Gastrocnemius medialis (tissue), 4 donors: Measurements from ENCODE around the gene RIPOR3. TPM values are rescaled to one million over a fixed set of nuclear protein-coding genes. Genes with fewer than 3 reads are reported as not detected.

Experiments used
- ATAC-seq, 2 donors: fragments of 150-250 bp; one replicate each; pipeline ENCODE4 v1.9.1; 2016
- DNase-seq, 2 donors: peaks; one replicate each; pipeline ENCODE4 v3.0.0-alpha.2; 2019
- H3K27ac ChIP-seq, 4 donors: fragments of 200-600 bp; sonication (generic); 1 replicate in 1 of 4; 2 replicates in 3 of 4; pipeline ENCODE4 v1.5.1; 2016 to 2018; ENCODE audit warnings: mild to moderate bottlenecking in 2 of 4, moderate library complexity in 1 of 4
- H3K27me3 ChIP-seq, 3 donors: fragments of 200-600 bp; sonication (generic) in 2 of 3; 1 replicate in 1 of 3; 2 replicates in 2 of 3; pipeline versions ENCODE4 v1.5.1 to v1.6.0; 2016 to 2019; ENCODE audit warnings: mild to moderate bottlenecking in 1 of 3, moderate library complexity in 1 of 3
- H3K36me3 ChIP-seq, 2 donors: fragments of 200-600 bp; sonication (generic) in 1 of 2; one replicate each; pipeline ENCODE4 v1.5.1; 2017 to 2018
- H3K4me1 ChIP-seq, 2 donors: fragments of 200-600 bp; sonication (generic) in 1 of 2; one replicate each; pipeline ENCODE4 v1.5.1; 2016 to 2017; ENCODE audit warnings: mild to moderate bottlenecking in 2 of 2
- H3K4me3 ChIP-seq, 4 donors: fragments of 200-600 bp; sonication (generic) in 3 of 4; 1 replicate in 1 of 4; 2 replicates in 3 of 4; pipeline ENCODE4 v1.5.1; 2016 to 2019; ENCODE audit warnings: mild to moderate bottlenecking in 2 of 4
- H3K9me3 ChIP-seq, 3 donors: fragments of 200-600 bp; sonication (generic) in 2 of 3; 1 replicate in 1 of 3; 2 replicates in 2 of 3; pipeline ENCODE4 v1.5.1; 2016 to 2019
- CTCF ChIP-seq, 5 experiments: fragments of 450-650 bp in 3 of 5; fragments of 200-600 bp in 2 of 5; sonication (generic) in 2 of 5; IDR thresholded peaks in 4 of 5; conservative IDR thresholded peaks in 1 of 5; 1 replicate in 4 of 5; 2 replicates in 1 of 5; pipeline ENCODE4 v1.5.1; 2016 to 2019; ENCODE audit warnings: antibody characterized with exemption in 5 of 5, mild to moderate bottlenecking in 3 of 5, moderate library complexity in 3 of 5
- POLR2A ChIP-seq, 2 donors: fragments of 450-650 bp; IDR thresholded peaks; one replicate each; pipeline ENCODE4 v1.6.1; 2017; ENCODE audit warnings: antibody characterized with exemption in 2 of 2, mild to moderate bottlenecking in 2 of 2, moderate library complexity in 2 of 2
- in situ Hi-C, 4 donors: fragments of 200-750 bp; cut with MboI; loops; one replicate each; pipeline versions ENCODE4 v1.15.0 to v1.8.0; 2017; ENCODE audit warnings: low sequenced_read_pairs in 4 of 4
- intact Hi-C: fragments of 100-400 bp; cut with DNase I; formaldehyde crosslinking; loops from one replicate; pipeline ENCODE4 v1.15.1; 2023; ENCODE audit warnings: low total_unique reads
- total RNA-seq, 4 donors: library from RNA; depleted of rRNA; stranded (reverse); fragments of >200 nt; gene quantifications; one replicate each; pipeline versions ENCODE4 v1.1.0 to v1.2.3, GENCODE V29; 2016

The RIPOR3 gene
- total RNA-seq, 4 donors from 2014 or later, result 5.3 to 12.5 (median 8.2) TPM

- Histone ChIP-seq H3K27ac (no peak overlapping the region), H3K36me3 (peaks cover 0 to 6% of the 10 kb centered on the region in 2 donors), H3K4me1 (peaks cover 12 to 42% of the 10 kb centered on the region in 2 donors), H3K27me3 (no peaks in the 10 kb centered on the region), H3K4me3 (no peak overlapping the region), H3K9me3 (no peaks in the 10 kb centered on the region)
- DNase-seq, result no peak
- TF ChIP-seq POLR2A (IDR thresholded peaks at IDR 0.05), result no peak
- TF ChIP-seq CTCF (IDR thresholded peaks at IDR 0.05 in 4 of 5, conservative IDR thresholded peaks at IDR 0.05 in 1 of 5), result no peak
- no peak for ATAC-seq
- intact Hi-C loops, result no loop called here
- in situ Hi-C loops, result no loop called here
Measured at GRCh38 chr20:50550531-50550930, 140.8 kb downstream of the RIPOR3 start.

- no peaks in the 10 kb centered on the region for H3K27me3 ChIP-seq
- no peak overlapping the region for H3K27ac ChIP-seq
- in situ Hi-C loops, result no loop called here
- intact Hi-C loops, result no loop called here
- DNase-seq (no peak), ATAC-seq (no peak)
- TF ChIP-seq POLR2A (IDR thresholded peaks at IDR 0.05), result no peak
- no peak for TF ChIP-seq CTCF (IDR thresholded peaks at IDR 0.05 in 4 of 5, conservative IDR thresholded peaks at IDR 0.05 in 1 of 5)
- peaks cover 12 to 44% of the 10 kb centered on the region in 2 donors for H3K4me1 ChIP-seq
- H3K4me3 ChIP-seq, result no peak overlapping the region
- peaks cover 0 to 6% of the 10 kb centered on the region in 2 donors for H3K36me3 ChIP-seq
- H3K9me3 ChIP-seq, result no peaks in the 10 kb centered on the region
Measured at GRCh38 chr20:50548396-50548795, 142.9 kb downstream of the RIPOR3 start.

GRCh38 chr20:50547964-50548363, 143.4 kb downstream of the RIPOR3 start:
- DNase-seq, result no peak
- in situ Hi-C loops (no loop called here), intact Hi-C loops (no loop called here)
- H3K4me1 ChIP-seq, result peaks cover 12 to 48% of the 10 kb centered on the region in 2 donors
- no peak for TF ChIP-seq CTCF (IDR thresholded peaks at IDR 0.05 in 4 of 5, conservative IDR thresholded peaks at IDR 0.05 in 1 of 5)
- TF ChIP-seq POLR2A (IDR thresholded peaks at IDR 0.05), result no peak
- no peak overlapping the region for H3K4me3 ChIP-seq
- no peaks in the 10 kb centered on the region for H3K9me3 ChIP-seq
- H3K27ac ChIP-seq, result no peak overlapping the region
- no peak for ATAC-seq
- H3K36me3 ChIP-seq, result peaks cover 0 to 6% of the 10 kb centered on the region in 2 donors
- H3K27me3 ChIP-seq, result no peaks in the 10 kb centered on the region

GRCh38 chr20:50546729-50547314, 144.5 kb downstream of the RIPOR3 start:
- Histone ChIP-seq H3K27me3 (no peaks in the 10 kb centered on the region), H3K4me3 (no peak overlapping the region), H3K4me1 (peaks cover 16 to 59% of the 10 kb centered on the region in 2 donors), H3K27ac (peak overlapping the region in 1 of 4 donors; percentile 28), H3K9me3 (no peaks in the 10 kb centered on the region), H3K36me3 (peaks cover 0 to 6% of the 10 kb centered on the region in 2 donors)
- intact Hi-C loops (no loop called here), in situ Hi-C loops (no loop called here)
- ATAC-seq, result peak in 1 of 2 donors; percentile 62
- DNase-seq, result no peak
- no peak for TF ChIP-seq POLR2A (IDR thresholded peaks at IDR 0.05)
- no peak for TF ChIP-seq CTCF (IDR thresholded peaks at IDR 0.05 in 4 of 5, conservative IDR thresholded peaks at IDR 0.05 in 1 of 5)

GRCh38 chr20:50545126-50545525, 146.2 kb downstream of the RIPOR3 start:
- intact Hi-C loops (no loop called here), in situ Hi-C loops (no loop called here)
- Histone ChIP-seq H3K4me3 (no peak overlapping the region), H3K9me3 (no peaks in the 10 kb centered on the region), H3K4me1 (peaks cover 33 to 59% of the 10 kb centered on the region in 2 donors), H3K27ac (no peak overlapping the region), H3K36me3 (peaks cover 0 to 6% of the 10 kb centered on the region in 2 donors), H3K27me3 (no peaks in the 10 kb centered on the region)
- ATAC-seq, result no peak
- no peak for DNase-seq
- TF ChIP-seq POLR2A (IDR thresholded peaks at IDR 0.05) (no peak), CTCF (IDR thresholded peaks at IDR 0.05 in 4 of 5, conservative IDR thresholded peaks at IDR 0.05 in 1 of 5) (no peak)
